ENCODE measurements around the gene FAM20A.
"Not testable (repeated sequence)": the region's sequence is repeated elsewhere in the genome, so short reads cannot be mapped to it uniquely, and the experiment has no call there.

FAM20A gene

DNA sequence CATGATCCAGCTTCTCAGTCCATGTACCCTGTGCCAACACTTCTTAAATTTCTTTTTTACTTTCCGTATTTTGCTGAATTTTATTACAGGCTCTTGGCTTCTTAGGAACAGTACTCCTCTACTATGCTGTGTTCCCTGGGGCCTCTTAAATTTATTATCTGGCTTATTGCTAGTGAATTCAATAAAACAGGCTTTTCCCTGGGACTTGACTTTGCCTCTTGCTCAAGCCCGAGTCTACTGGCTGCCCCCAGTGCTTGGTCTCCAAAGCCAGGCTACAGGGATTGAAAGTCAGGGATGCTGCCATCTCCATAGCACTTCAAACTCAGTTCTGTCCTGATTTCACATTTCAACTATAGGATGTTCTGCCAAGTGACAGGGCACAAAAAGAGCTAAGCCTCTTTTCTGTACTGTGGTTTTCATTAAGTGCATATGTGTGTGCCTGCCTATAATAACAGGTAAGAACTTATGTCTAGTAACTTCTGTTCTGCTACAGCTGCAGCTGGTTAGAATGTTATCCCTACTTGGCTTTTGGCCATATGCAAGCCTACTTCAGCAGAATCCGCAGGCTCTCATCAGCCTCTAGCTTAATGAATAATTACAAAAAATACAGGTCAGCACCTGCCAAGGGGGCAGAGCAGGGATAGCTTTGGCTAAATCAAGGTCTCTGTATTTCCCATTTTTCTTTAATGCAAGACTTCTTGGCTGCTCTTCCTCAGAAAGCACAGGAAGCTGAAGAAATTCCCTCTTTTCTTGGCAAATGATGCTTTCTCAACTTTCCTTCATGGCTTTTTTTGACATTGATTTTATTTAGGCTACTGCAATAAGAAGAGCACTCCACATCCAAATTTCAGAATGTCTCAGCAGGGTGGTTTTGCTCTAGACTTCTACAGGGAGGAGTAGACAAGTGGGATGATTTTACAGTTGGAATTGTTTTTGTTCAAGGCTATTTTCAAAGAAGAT lies 8.2 kb downstream of the FAM20A start:
- FAIRE-seq (no peak), DNase-seq (ENCODE audit: insufficient read length, low spot score) (no peak)

DNA sequence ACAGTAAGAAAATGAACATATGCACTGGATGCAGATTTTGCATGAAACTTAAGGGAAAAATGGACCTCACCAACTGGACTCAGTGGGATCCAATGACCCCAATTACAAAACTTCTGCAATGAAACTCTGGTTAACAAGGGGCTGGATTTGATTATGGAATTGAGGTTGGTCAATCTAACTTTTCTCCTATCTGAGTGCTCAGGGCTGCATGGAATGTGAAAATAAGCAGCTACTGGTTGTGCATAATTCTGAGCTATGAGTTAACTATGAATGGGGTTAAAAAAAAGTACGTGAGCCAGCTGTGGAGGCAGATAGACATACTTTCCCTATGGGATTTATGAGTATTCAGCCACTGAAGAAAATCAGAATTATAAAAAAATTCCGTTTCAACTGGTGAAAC lies 9.2 kb downstream of the FAM20A start:
- FAIRE-seq (no peak), DNase-seq (ENCODE audit: insufficient read length, low spot score) (no peak)

DNA sequence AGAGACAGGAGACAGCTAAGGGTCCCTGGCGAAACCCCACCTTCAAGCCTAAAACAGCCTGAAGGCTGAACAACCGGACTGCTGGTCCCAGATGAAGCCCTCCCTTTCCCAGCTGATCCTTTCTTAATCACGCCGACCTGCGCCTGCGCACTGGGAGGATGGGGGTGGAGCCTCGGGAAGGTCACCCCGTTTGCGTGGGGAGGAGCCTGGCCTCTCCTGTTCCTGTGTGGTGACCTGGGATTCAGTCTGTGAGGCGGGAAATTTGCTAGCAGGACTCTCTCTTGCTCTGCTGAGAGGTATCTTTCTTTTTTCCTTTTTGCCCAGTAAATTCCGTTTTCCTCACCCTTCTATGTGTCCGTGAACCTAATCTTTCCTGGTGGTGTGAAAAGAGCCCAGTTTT lies 9.6 kb downstream of the FAM20A start:
- FAIRE-seq, result no peak
- DNase-seq (ENCODE audit: insufficient read length, low spot score), result no peak

DNA sequence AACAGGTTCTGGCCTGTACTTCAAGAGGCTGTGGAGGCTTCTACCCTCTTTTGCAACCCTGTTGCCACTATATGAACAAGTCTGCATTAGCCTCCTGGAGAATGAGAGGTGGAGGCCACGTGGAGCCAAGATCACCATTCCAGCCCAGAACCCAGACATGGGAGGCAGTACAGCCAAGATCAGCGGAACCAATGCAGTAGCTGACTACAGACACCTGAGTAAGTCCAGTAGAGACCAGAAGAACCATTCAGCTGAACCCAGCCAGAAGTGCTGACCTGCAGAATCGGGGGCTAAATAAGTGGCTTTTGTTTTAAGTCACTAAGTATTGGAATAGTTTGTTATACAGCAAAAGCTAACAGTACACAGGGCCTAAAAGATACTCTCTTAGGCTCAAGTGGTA lies 12.1 kb downstream of the FAM20A start:
- DNase-seq (ENCODE audit: insufficient read length, low spot score) (no peak), FAIRE-seq (no peak)

DNA sequence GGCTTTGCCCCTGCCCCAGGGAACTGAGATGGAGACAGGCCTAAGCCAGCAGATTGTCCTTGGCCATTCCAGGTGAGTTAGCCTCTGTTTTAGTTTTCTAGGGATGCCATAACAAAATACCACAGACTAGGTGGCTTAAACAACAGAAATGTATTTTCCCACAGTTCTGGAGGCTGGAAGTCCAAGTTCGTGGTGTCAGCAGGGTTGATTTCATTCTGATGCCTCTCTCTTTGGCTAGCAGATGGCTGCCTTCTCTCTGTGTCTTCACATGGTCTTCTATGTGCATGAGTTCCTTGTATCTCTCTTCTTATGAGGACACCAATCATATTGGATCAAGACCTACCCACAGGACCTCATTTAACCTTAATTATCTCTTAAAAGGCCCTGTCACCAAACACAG lies 12.8 kb downstream of the FAM20A start:
- no peak for DNase-seq (ENCODE audit: insufficient read length, low spot score)
- no peak for FAIRE-seq

DNA sequence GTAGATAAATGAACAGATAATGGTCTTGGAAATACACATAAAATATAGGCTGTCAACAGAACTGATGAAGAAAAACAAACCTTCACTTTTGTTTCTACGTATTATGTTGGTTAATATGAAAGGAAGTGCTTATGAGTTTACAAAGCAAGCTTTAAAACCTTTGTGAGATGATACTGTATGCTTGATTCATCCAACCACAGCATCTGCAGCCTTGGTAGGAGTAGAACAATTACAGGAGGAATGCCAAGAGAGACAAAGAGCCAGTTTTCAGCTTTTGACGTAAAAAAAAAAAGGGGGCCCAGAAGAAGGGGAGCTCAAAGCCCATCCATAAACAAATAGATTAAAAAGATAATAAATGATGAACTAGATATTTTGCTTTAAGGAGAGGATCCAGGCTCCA lies 13.3 kb downstream of the FAM20A start:
- no peak for DNase-seq (ENCODE audit: insufficient read length, low spot score)
- no peak for FAIRE-seq

DNA sequence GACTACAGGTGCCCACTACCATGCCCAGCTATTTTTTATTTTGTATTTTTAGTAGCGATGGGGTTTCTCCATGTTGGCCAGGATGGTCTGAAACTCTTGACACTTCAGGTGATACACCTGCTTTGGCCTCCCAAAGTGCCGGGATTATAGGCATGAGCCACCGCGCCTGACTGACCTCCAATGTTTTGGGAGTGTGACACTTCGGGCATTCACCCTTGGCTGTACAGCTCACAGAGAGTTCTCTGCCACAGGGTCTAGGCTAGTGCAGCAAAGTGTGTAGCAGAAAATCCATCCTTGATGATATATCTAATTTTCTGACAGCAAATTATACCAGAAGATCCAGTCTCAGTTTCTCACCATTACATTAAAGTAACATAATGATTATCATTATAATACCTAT lies 14.1 kb downstream of the FAM20A start:
- FAIRE-seq, result no peak
- DNase-seq (ENCODE audit: insufficient read length, low spot score), result no peak

DNA sequence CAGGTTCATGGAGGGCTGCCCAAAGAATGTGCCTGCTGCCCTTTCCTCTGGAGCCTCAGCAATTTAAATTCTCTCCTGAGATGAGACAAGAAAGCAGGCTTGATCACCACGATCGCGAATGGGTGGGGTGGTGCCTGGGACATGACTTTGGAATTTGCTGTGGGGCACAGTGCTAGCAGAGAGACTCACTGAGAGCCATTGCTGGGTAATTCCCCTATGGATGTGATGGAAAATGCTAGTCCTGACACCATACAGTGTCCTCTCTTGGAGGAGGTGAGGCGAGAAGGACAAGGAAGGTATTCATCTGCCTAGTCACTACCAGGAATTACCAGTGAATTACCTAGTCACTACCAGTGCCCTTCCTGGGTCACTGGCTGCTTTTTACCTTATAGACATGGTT lies 15.5 kb downstream of the FAM20A start:
- FAIRE-seq, result no peak

DNA sequence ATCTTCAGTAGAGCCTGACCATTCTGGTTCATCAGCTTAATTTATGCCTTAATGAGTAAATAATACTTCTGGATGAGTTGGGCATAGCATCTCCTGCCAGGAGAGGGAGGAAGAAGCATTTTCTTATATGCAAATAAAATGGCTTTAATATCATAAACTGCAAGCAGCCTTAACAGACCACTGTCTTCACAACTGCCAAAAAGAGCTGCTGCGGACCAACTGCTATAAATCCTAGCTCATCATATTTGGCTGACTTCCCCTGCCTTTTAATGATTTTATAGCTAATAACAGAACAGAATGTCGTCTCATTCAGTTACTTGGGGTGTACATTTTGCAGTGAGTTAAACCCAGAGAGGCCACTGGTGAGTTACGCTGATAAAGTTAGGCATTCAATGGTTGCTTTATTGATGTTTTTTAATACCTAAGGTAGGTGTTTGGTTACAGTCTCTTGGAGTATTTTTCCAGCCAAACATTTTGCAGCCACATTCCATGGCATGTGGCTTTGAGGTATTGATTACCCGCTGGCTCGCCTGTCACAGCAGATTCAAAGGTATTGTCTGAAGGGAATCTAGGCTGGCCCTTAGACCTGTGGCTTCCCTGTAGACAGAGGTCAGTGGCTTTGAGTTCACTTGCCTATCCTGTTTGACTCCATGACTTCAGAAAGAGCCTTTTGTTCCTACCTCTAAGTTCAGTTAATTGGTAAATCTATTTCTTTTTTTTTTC lies 16.4 kb downstream of the FAM20A start:
- FAIRE-seq, result no peak
- DNase-seq (ENCODE audit: insufficient read length, low spot score), result no peak

More for the DNA sequence above, 15.5 kb downstream of the FAM20A start:
- no peak for DNase-seq (ENCODE audit: insufficient read length, low spot score)

DNA sequence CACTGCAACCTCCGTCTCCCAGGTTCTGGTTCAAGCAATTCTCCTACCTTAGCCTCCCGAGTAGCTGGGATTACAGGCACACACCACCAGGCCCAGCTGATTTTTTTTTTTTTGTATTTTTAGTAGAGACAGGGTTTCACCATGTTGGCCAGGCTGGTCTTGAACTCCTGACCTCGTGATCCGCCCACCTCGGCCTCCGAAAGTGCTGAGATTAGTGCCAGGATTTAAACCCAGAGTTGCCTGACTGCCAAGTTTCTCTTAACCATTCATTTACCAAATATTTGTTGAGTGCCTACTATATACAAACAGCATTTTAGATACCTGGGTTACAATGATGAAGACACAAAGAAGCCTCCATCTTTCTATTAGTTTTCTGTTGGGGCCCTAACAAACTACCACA lies 18.3 kb downstream of the FAM20A start:
- FAIRE-seq; DNase-seq (ENCODE audit: insufficient read length, low spot score): not testable (repeated sequence)

DNA sequence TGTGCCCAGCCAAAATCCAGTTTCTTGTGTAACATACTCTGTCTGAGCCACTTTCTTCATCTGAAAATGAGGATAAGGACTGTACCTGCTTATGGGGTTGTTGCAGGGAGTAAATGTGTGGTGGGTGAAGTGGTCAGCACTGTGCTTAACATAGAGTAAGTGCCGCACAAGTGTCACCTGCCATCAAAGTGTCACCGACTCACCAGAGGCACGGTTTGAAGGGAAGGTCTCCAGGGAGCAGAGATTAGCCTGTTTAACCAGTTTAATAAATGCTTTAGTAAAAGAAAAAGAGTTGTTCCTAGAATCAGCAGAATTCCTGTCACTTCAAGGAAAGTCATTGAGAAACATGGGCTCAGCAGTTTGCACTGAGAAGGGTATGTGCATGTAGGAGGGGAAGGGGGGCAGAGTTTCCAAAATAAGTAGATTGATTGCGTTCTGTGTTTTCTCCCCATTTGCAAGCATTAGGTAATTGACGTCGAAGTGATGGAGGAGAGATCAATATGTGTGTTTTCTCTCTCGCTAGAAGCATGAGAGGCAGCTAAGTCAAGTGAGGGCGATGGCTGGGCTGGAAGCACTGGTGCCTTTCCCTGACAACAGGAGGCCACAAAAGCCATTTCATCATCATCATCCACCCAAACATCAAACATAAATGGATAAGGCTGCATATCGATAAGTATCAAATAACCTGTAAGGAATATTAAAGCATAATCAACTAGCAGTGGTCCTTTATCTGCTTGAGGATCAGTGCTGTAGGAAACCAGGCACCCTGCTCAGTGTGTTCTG lies 19.1 kb downstream of the FAM20A start:
- FAIRE-seq (no peak), DNase-seq (ENCODE audit: insufficient read length, low spot score) (no peak)

DNA sequence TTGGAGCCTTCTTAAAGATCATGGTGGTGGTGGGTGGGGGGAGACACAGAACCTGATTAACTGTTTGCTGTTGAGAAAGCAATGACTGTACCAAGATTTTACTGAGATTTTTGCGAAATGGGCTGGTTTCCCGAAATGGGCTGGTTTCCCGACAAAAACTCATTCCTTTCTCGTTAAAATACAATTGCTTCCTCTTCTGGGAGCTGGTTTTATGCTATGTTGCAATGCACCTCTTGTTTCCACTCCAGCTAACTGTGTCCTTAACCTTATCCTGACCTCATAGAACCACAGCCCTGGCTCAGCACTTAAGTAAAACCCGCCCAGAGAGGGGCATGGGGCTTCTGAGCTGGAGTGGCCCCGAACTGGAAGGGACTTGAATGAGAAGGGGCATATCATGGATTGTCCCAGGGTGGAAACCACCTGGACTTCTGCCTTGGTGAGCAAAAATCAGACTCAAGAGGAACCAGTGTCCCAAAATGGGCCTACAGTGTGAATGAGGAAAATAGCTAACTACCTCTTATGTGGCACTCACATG lies 20.9 kb downstream of the FAM20A start:
- FAIRE-seq (no peak), DNase-seq (ENCODE audit: insufficient read length, low spot score) (no peak)

DNA sequence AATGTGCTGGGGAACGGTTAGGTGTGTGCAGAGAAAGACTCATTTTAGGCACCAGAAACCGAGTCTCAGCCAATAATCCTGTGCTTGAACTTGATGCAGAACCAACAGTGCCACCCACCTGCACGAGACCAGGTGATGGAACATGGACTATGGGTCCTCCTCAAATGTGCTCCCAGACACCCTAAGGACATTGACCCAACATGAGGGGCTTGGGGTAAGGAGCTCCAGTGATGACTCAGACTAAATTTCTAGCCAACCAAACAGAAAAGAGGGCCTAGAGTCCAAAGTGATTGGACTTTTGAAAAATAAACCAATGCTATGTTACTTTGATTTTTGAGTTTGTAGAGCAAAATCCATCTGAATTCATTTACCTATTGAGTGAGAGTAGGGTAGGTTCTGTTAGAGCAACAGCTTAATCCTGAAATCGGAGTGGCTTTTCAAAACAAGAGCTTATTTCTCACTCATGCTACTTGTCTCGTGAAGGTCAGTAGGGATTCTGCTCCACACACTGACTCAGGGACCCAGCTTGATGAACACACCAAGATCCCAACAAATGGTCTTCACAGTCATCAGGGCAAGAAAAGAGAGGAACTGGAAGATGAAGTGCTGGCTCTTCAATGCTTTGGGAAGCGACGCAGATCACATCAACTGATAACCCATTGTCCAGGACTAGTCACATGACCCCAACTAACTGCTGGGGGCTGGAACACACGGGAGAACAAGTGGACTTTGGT lies 21.8 kb downstream of the FAM20A start:
- DNase-seq (ENCODE audit: insufficient read length, low spot score) (no peak), FAIRE-seq (no peak)

DNA sequence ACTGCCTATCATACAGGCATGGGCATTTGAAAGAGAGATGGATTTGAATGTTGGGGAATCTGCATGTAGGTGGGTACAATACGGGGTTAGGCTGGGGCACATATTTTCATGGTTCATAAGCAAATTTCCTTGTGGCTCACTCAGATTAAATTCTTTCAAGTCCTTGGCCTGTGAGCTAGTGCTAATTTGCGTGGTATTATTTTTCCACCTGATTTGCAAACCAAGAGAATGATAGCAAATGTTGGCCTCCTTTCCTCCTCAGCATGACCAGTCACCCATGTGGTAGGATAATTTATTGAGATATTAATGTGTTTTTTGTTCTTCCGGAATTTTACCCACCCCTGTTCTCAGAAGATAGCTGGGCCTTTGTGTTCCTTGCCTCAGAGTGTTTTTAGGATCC lies 22.9 kb downstream of the FAM20A start:
- DNase-seq (ENCODE audit: insufficient read length, low spot score) (no peak), FAIRE-seq (no peak)

DNA sequence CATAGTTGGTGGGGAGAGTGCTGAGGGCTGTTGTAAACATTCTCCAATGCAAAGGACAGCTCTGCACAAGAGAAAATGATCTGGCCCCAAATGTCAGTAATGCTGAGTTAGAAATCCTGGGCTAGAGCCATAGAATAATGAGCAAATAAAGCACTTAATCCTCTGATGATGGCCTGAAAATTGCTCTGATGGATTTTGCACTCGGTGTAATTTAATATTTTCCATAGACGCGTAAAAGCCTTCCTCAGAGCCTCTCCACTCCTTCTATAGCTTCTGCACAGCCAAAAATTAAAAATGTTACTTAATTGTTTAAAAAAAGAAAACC lies 23.7 kb downstream of the FAM20A start:
- no peak for FAIRE-seq
- DNase-seq (ENCODE audit: insufficient read length, low spot score), result no peak

DNA sequence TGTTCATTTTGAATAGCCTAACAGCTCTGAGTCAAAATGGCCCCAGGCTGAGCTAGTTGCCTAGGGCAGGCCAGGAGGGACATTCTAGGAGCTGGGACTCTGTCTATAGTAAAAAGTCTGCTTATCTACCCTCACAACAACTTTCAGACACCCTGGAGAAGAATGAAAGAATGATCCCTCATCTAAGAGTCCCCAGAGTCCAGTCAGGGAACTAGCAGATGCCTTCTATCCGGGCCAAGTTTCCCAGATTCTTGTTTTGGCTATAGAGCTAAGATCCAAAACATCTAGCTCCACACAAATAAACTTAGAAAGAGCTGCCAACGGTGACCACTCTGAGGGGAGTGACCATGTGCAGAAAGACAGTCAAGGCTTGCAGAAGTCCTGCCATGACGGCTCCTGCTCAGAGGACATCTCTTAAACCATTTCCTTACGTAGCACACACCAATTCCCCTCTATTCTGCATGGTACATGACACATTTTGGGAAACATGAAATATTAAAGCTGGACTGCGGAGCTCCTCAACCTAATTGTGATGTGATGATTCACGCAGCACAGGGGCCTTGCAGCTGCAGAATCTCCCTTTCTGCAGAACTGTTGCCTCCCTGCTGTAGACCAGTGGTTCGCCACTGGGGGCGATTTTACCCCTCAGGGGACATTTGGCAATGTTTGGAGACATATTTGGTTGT lies 24.2 kb downstream of the FAM20A start:
- FAIRE-seq (no peak), DNase-seq (ENCODE audit: insufficient read length, low spot score) (no peak)

DNA sequence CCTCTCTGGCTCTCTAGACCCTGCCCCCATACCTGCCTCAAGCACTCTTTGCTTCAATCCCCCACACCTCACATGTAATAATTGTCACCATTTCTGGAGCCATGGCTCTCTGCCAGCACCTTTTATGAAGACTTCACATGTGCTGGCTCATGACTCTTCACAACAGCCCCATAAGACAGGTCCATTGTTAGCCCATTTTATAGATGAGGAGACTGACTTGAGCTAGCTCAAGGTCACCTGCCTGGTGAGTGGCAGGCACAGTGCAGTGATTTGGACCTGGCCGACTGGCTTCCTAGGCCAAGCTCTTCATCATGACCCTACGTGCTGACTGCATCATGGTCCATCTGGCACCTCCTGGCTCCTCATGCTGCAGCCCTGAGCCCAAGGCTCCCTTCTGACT lies 25.0 kb downstream of the FAM20A start:
- FAIRE-seq, result peak; percentile 4
- no peak for DNase-seq (ENCODE audit: insufficient read length, low spot score)

DNA sequence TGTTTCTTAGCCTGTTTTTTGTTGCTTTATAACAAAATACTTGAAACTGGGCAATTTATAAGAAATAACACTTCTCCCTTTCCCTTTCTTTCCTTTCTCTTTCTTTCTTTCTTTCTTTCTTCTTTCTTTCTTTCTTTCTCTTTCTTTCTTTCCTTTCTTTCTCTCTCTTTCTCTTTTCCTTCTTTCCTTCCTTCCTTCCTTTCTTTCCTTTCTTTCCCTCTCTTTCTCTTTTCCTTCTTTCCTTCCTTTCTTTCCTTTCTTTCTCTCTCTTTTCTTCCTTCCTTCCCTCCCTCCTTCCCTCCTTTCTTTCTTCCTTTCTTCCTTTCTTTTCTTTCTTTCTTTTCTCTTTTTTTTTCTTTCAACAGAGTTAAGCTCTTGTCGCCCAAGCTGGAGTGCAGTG lies 27.8 kb downstream of the FAM20A start:
- DNase-seq (ENCODE audit: insufficient read length, low spot score) (no peak), FAIRE-seq (no peak)

DNA sequence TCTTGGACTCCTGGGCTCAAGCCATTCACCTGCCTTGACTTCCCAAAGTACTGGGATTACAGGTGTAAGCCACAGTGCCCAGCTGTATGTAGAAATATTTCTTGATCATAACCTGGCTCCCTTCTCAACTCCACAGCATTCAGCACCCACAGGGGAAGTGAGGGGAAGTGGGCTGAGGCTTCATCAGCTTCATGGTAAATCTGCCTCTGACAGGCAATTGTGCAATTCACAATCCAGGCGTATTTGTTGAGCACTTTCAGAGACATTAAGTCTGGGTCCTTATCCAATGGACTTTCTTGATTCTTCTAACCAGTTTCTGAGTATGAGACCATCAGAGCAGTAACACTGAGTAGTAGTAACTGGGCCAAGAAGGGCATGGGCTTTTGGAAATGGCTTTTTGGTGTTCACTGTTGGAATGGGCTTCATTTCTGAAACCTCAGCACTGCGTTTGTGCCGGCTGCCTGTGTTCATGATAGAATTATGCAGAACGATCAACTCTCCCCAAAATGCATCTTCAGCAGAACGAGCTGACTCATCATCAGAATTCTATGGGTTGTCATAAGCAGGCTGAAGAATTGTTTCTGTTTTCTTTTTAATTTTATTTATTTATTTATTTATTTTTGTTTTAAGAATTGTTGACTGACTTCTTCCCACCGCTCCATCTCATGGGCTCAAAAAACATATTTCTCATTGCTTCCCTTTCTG lies 28.9 kb downstream of the FAM20A start:
- FAIRE-seq (no peak), DNase-seq (ENCODE audit: insufficient read length, low spot score) (no peak)

All from HTR-8/SVneo (cell line).